RWPE2 (cell line): Measurements from ENCODE around the gene CA5B.

Experiments used
- ATAC-seq: fragments of 200-7000 bp; cut with Tn5 transposase; 3 replicates; pipeline ENCODE4 v1.9.1; 2021; ENCODE audit warnings: low read depth
- DNase-seq: peaks from one replicate; pipeline ENCODE4 v3.0.0-alpha.2; 2020; ENCODE audit warnings: low spot score
- H3K27ac ChIP-seq: fragments of 450-650 bp; 2 replicates; pipeline ENCODE4 v1.5.1; 2017; ENCODE audit warnings: mild to moderate bottlenecking; ENCODE audit not compliant: poor library complexity, severe bottlenecking
- H3K27me3 ChIP-seq: fragments of 250-450 bp; sonication (Bioruptor Pico); 2 replicates; pipeline ENCODE4 v1.5.1; 2021; ENCODE audit warnings: mild to moderate bottlenecking, moderate library complexity; ENCODE audit not compliant: insufficient read depth, poor library complexity, severe bottlenecking
- H3K36me3 ChIP-seq: fragments of 250-450 bp; sonication (Bioruptor Pico); 2 replicates; pipeline ENCODE4 v1.5.1; 2020; ENCODE audit warnings: low read depth, mild to moderate bottlenecking, moderate library complexity
- H3K4me1 ChIP-seq: fragments of 250-450 bp; sonication (Bioruptor Pico); 2 replicates; pipeline ENCODE4 v1.5.1; 2021; ENCODE audit warnings: mild to moderate bottlenecking, moderate library complexity; ENCODE audit not compliant: insufficient read depth, poor library complexity, severe bottlenecking
- H3K4me3 ChIP-seq: fragments of 250-450 bp; sonication (Bioruptor Pico); 2 replicates; pipeline ENCODE4 v1.5.1; 2021; ENCODE audit warnings: mild to moderate bottlenecking, moderate library complexity; ENCODE audit not compliant: severe bottlenecking
- H3K9me3 ChIP-seq: fragments of 250-450 bp; sonication (Bioruptor Pico); 2 replicates; pipeline ENCODE4 v1.5.1; 2021; ENCODE audit warnings: mild to moderate bottlenecking, moderate library complexity; ENCODE audit not compliant: severe bottlenecking
- CTCF ChIP-seq: fragments of 450-650 bp; IDR thresholded peaks from one replicate; pipeline ENCODE4 v1.5.1; 2017; ENCODE audit warnings: mild to moderate bottlenecking, moderate library complexity; ENCODE audit not compliant: poor library complexity, severe bottlenecking

Gene CA5B

DNA sequence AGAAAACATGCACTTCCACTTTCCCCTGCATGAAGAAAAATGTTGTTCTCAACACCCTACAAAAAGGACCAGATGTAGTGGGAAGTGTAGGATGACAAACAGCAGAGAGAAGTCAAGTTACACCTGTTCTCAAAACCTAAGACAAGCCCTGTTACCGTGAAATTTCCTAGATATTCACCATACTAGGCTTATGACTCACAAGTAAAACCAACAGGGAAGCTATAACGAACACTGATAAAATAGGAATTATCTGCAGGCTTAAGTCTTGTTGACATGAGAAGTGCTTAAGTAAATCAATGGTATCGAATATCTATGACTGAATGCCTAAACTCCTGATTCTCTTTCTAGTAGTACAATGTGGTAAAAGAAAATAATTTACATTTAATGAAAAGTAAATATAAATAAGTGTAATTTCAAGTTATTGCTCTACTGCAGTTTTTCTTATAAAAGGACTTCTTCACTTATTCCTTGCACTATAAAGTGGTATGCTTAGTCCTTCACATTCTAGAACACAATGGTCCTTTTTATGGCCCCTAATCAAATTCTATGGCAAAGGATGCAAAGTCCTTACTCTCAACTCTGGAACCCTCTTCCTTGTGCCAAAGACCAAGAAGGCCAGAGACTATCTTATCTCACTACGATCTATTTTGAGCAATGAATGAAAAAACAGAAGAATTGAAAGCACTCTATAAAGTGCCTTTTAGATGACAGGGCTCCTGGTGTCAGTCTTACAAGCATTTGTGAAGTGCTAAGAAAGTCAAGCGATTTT lies 96.9 kb downstream of the CA5B start:
- H3K9me3 ChIP-seq = no peaks in the 10 kb centered on the region
- no peak overlapping the region for H3K4me3 ChIP-seq
- DNase-seq = no peak
- H3K36me3 ChIP-seq = no peaks in the 10 kb centered on the region
- no peak overlapping the region for H3K27ac ChIP-seq
- H3K4me1 ChIP-seq = no peaks in the 10 kb centered on the region
- no peaks in the 10 kb centered on the region for H3K27me3 ChIP-seq
- no peak for TF ChIP-seq CTCF
- no peak for ATAC-seq
